Motor neuron (in vitro differentiated cells): ENCODE measurements around the gene SCEL. TPM values are rescaled to one million over a fixed set of nuclear protein-coding genes. Genes with fewer than 3 reads are reported as not detected.

Experiments used
- ATAC-seq, 8 experiments: fragments of 200-7000 bp; cut with Tn5 transposase; replicated peaks in 6 of 8; 2 replicates each; pipeline ENCODE4 v1.8.0; 2021; ENCODE audit warnings: mild to moderate bottlenecking in 8 of 8, moderate library complexity in 8 of 8
- H3K27ac ChIP-seq, 2 donors: fragments of 250-450 bp; sonication (Bioruptor Pico); 2 replicates each; pipeline ENCODE4 v1.9.0; 2021; ENCODE audit warnings: antibody characterized with exemption in 2 of 2, mild to moderate bottlenecking in 2 of 2, moderate library complexity in 1 of 2
- H3K4me1 ChIP-seq, 2 donors: fragments of 250-450 bp; sonication (Bioruptor Pico); replicated peaks in 1 of 2; 2 replicates each; pipeline ENCODE4 v1.6.1; 2021; ENCODE audit warnings: antibody characterized with exemption in 2 of 2, mild to moderate bottlenecking in 2 of 2, moderate library complexity in 1 of 2
- H3K4me3 ChIP-seq, 5 donors: fragments of 250-450 bp; sonication (Bioruptor Pico); 2 replicates each; pipeline ENCODE4 v1.9.0; 2021; ENCODE audit warnings: antibody characterized with exemption in 5 of 5, mild to moderate bottlenecking in 5 of 5, moderate library complexity in 4 of 5
- WGBS, 10 experiments: fragments of 450-650 bp; shearing (Covaris generic); methylation state at CpG; one replicate each; pipeline ENCODE4 v1.0.0; 2022; 5-methylcytosine and 5-hydroxymethylcytosine counted together
- in situ Hi-C, 9 experiments: fragments of 400-800 bp; cut with MboI; loops; one replicate each; pipeline ENCODE4 v1.15.0; 2021; ENCODE audit warnings: low sequenced_read_pairs in 9 of 9, low pct_unique_long_range_greater_than_20kb in 2 of 9; ENCODE audit not compliant: unreplicated experiment in 9 of 9
- total RNA-seq, 8 experiments: library from RNA; unstranded; fragments of 300-600 nt; gene quantifications; 2 replicates each; pipeline versions ENCODE4 v1.2.3 to v1.2.4, GENCODE V29; 2022

The SCEL gene
- total RNA-seq, 8 experiments from 2014 or later: 0.14 to 0.43 (median 0.21) TPM; not detected in 2

DNA sequence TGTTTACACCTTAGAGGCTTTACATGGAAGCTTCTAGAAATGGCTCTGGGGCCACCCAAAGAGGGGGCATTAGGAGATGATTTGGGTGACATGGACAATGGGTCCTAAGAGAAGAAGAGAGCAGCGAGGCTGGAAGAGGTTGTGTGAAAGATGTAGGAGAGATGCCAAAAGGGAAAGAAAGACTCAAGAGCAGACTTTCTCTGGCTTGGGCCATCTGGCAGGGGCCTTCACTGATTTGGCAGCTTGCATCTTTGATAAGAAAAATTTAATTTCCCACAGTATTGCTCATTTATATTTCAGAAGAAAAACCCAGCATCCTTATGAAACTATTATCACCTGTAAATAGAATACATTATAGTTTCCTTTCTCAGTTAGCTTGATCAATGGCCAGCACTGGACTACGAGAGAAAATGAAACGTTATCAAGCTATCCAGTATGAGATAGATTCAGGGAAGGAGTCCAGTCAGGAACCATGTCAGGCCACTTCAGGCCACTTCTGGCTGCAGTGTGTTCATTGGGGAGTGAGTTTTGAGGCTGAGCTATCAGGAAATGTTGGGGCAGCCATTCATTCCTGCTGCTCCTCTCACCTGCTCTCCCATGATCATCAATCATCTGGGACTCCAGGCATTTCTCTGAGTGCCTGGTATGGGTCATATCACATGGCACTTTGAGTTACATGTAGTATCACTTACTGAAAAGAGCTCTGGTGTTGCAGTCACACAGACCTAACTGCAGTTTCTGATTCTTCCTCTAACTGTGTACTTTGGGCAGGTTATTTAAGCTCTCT, 10.3 kb downstream of the SCEL start:
- no peak overlapping the region for H3K4me3 ChIP-seq
- no peak for ATAC-seq
- no peak overlapping the region for H3K27ac ChIP-seq
- 20 to 100% (median 71%) methylated on average over 1 to 3 of the region's 3 CpGs; no CpG with 5 or more reads in 2 of the 10 experiments for WGBS, 10 experiments
- H3K4me1 ChIP-seq: no peaks in the 10 kb centered on the region
- in situ Hi-C loops: no loop called here

DNA sequence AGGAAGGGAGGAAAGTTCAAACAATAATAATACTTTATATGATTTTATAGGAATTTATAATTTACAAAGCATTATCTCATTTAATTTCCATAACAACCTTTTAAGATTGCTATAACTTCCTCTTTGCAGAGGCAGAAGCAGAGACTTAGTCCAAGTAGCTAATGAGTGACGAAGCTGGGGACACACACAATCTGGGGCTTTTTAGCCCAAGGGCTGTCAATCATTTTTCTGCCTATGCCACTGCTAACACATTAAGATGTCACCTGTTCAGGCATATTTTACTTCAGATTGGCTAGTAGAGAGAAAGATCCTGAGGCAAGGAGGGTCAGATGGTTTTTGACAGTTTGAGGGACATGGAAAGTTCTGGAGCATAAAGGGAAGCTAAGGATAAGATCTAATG, 12.6 kb downstream of the SCEL start:
- ATAC-seq: no peak
- H3K4me1 ChIP-seq: no peaks in the 10 kb centered on the region
- in situ Hi-C loops: no loop called here
- 0 to 100% (median 81%) methylated on average over 1 of the region's 1 CpG; no CpG with 5 or more reads in 4 of the 10 experiments for WGBS, 10 experiments
- H3K27ac ChIP-seq: no peak overlapping the region
- no peak overlapping the region for H3K4me3 ChIP-seq

DNA sequence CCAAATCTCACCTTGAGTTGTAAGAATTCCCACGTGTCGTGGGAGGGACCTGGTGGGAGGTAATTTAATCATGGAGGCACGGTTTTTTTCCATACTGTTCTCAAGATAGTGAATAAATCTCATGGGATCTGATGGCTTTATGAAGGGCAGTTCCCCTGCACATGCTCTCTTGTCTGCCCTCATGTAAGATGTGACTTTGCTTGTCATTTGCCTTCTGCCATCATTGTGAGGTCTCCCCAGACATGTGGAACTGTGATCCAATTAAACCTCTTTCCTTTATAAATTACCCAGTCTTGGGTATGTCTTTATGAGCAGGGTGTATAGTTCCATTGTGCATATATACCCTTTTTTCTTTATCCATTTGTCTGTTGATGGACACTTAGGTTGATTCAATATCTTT, 13.1 kb downstream of the SCEL start:
- WGBS, 10 experiments: 10 to 100% (median 83%) methylated on average over 1 to 3 of the region's 3 CpGs; no CpG with 5 or more reads in 4 of the 10 experiments
- H3K4me3 ChIP-seq: no peak overlapping the region
- in situ Hi-C loops: no loop called here
- no peak overlapping the region for H3K27ac ChIP-seq
- no peak for ATAC-seq
- H3K4me1 ChIP-seq: no peaks in the 10 kb centered on the region

DNA sequence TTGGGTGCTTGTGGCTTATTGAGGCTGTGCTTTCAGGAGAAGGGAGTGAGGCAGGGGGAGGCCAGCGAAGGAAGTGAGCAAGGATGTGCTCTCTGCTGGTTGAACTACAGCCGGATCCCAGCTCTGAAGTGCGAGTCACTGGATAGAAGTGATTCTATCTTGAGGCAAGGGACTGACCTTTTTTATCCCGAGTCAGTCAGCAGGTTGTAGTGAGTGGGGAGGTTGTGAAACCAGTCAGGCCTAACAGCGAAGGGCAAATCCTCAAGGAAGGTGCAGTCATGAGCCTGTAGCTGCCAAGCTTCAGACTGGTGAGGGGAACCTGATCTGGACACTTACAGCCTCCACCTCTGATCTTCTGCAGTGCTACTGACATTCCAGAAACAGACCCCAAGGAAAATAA, 18.6 kb downstream of the SCEL start:
- H3K4me1 ChIP-seq: no peaks in the 10 kb centered on the region
- ATAC-seq: no peak
- in situ Hi-C loops: no loop called here
- H3K27ac ChIP-seq: no peak overlapping the region
- WGBS, 10 experiments: 32 to 86% (median 75%) methylated on average over 1 to 5 of the region's 5 CpGs; no CpG with 5 or more reads in 2 of the 10 experiments
- H3K4me3 ChIP-seq: no peak overlapping the region

DNA sequence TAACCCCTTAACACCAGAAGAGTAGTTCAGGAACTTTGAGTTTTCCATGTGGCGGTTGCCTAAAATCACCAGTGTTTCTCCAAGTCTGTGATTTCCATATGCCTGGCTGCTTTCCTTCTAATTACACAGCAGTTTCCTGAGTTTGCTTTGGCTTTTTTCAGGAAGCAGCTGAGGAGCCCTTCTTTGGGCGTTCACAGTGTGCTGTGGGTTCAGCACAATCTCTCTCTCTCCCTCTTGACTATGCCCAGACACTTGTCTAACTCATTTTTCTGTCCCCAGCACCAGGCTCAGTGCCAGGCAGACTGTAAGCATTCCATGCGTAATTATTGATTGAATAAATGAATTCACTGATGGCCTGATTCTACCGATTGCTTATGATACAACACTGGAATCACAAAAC, 19.7 kb downstream of the SCEL start:
- in situ Hi-C loops: no loop called here
- Histone ChIP-seq H3K4me3 (no peak overlapping the region), H3K27ac (no peak overlapping the region), H3K4me1 (no peaks in the 10 kb centered on the region)
- ATAC-seq: peak in 2 of 8 experiments; percentile 32 to 50
- WGBS, 10 experiments: 17 to 100% (median 81%) methylated on average over 1 to 4 of the region's 4 CpGs; no CpG with 5 or more reads in 1 of the 10 experiments

DNA sequence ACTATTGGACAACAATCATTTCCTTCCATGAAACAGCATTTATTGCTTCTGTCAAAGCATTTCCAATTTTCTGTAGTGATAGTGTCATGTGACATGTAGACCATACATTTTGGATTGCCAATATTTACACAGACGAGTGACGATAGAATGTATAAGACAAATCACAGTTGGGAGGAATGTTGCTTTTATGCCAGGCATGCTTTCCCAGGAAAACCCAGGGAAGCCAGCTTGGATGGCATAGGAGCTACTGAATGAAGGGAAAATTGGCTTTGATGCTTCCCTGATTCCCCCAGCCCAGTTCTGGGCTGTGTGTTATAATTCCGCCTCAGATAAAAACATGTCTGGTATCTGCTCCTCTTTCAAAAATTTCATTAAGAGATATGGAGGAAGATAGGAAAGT, 22.5 kb downstream of the SCEL start:
- H3K4me1 ChIP-seq: no peaks in the 10 kb centered on the region
- in situ Hi-C loops: no loop called here
- H3K27ac ChIP-seq: no peak overlapping the region
- no peak overlapping the region for H3K4me3 ChIP-seq
- ATAC-seq: no peak
- WGBS, 10 experiments: 37 to 100% (median 87%) methylated on average over 1 to 3 of the region's 3 CpGs; no CpG with 5 or more reads in 2 of the 10 experiments

DNA sequence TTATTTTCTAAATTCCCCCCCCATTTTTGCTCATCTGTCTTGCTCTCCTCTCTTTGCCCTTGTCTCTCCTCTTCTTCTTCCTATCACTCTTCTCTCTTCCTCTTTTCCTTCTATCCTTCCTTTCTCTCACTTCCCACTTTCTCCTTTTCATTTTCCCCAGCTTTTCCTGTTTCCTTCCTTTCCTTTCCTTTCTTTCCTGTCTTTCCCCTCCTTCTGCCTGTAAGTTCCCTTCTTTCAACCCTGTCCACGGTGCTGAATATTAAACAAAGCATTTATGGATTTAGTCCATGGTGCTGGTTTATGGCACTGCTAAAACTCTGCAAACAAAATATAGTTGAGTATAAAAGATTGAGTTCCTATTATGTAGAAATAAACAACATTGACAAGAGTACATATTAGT, 27.6 kb downstream of the SCEL start:
- Histone ChIP-seq H3K4me3 (no peak overlapping the region), H3K27ac (no peak overlapping the region), H3K4me1 (no peaks in the 10 kb centered on the region)
- in situ Hi-C loops: no loop called here
- ATAC-seq: peak in 1 of 8 experiments; percentile 65
- WGBS, 10 experiments: 0 to 79% (median 39%) methylated on average over 1 of the region's 1 CpG; no CpG with 5 or more reads in 1 of the 10 experiments

DNA sequence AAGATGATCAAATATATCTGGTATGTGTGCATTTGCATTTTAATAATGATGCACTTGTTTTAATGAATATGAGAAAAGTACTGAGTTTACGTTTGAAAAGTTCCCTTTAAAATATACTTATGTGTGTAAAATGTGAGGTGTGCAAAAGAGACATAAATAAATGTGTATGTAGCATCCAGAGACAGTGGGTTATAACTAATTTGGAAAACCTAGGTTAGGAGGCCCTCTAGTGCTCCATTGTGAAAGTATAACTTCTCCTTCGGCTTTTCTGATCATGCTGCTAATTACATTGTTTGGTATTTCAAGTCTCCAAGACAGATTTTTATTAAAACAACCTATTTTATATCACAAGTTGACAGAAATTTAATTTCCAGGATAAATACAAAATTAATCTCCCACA, 30.1 kb downstream of the SCEL start:
- H3K4me3 ChIP-seq: no peak overlapping the region
- in situ Hi-C loops: no loop called here
- WGBS, 10 experiments: 0 to 44% (median 16%) methylated on average over 1 to 2 of the region's 2 CpGs
- no peaks in the 10 kb centered on the region for H3K4me1 ChIP-seq
- peak in 5 of 8 experiments; percentile 44 to 62 (median 53) for ATAC-seq
- H3K27ac ChIP-seq: no peak overlapping the region

DNA sequence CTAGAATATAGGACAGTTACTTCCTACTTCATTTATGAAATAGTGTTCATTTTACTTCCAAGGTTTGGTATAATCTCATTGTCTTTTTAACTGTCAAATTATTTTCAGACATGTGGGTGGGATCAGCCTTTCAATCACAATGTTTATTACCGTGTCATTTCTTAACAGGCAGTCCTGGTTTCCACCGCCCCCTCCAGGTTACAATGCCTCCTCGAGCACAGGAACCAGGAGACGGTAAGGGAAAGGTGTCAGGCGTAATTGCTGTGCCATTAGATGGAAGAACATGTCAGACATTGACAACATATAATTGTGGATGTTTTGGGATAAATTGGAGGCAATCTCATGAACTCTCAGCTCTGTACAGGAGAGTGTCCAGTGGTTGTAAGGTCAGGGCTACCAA, 36.5 kb downstream of the SCEL start:
- 36 to 91% (median 72%) methylated on average over 2 to 5 of the region's 5 CpGs; no CpG with 5 or more reads in 2 of the 10 experiments for WGBS, 10 experiments
- in situ Hi-C loops: no loop called here
- no peak for ATAC-seq

DNA sequence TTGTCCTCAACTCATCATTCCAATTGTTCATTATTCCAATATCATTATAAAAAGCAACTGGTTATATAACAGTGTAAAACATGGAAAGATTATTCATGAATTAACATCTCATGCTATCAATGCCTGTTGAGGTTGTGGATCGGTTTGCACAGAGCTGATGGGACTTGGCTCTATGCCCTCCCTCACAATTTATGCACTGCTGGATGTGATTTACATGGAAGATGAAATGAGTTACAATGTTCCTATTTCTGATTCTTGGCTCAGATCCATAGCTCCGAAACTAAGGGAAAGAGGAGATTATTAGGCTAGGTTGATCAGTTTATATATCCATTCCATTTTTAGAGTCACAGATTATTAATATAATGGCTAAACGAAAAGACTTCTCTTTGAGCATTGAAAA, 38.6 kb downstream of the SCEL start:
- Histone ChIP-seq H3K4me3 (no peak overlapping the region), H3K27ac (no peak overlapping the region), H3K4me1 (no peaks in the 10 kb centered on the region)
- ATAC-seq: no peak
- 0 to 89% (median 65%) methylated on average over 1 to 3 of the region's 3 CpGs for WGBS, 10 experiments
- in situ Hi-C loops: no loop called here

More for the DNA sequence above, 36.5 kb downstream of the SCEL start:
- no peak overlapping the region for H3K27ac ChIP-seq
- no peak overlapping the region for H3K4me3 ChIP-seq
- H3K4me1 ChIP-seq: no peaks in the 10 kb centered on the region

DNA sequence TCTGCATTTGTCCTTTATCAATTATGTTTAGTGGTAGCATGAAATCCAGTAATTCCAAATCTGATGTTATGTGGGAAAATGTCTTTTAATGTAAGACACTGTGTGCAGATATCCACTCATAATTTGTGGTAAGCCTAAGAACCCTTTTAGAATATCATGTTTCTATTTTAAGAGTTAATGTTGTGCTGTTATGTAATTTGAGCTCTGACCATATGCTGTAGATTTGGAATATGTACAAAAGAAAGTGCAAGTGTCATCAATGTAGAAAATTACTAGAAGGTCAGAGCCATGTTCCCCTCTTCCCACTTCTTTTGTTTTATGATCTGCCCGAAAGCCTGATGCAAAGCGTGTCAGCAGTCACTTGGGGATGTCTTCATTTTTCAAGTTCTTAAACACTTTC, 44.5 kb downstream of the SCEL start:
- peak in 2 of 8 experiments; percentile 46 to 78 for ATAC-seq
- Histone ChIP-seq H3K27ac (no peak overlapping the region), H3K4me1 (peaks cover 5 to 12% of the 10 kb centered on the region in 2 donors), H3K4me3 (no peak overlapping the region)
- in situ Hi-C loops: loop anchor here in 2 of 9 experiments (25.0 kb wide), 1 partner anchor 182 kb away; no protein-coding TSS in a partner anchor
- WGBS, 10 experiments: 0 to 100% (median 89%) methylated on average over 1 to 2 of the region's 2 CpGs; no CpG with 5 or more reads in 1 of the 10 experiments

DNA sequence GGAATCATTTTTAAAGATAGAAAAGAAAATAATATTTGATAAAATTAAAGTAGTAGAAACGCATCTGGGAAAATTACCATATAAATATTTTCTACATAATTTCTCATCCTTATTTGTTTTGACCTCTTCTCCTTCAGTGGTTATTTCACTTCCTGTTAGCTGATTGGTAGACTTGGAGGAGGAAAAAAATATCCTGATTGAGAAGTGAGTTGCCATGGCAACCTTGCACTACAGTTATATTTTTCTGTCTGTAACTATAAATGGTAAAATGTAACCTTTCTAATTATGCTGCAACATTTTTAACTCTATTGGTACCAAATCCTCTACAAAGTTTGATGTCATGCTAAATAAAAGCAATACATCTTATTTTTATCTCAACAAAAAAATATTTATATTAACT, 45.2 kb downstream of the SCEL start:
- peak in 1 of 8 experiments; percentile 35 for ATAC-seq
- no peak overlapping the region for H3K4me3 ChIP-seq
- in situ Hi-C loops: loop anchor here in 2 of 9 experiments (25.0 kb wide), 1 partner anchor 182 kb away; no protein-coding TSS in a partner anchor
- H3K27ac ChIP-seq: no peak overlapping the region
- whole genome bisulfite sequencing, 10 experiments: 44 to 100% (median 89%) methylated on average over 1 of the region's 1 CpG
- H3K4me1 ChIP-seq: peaks cover 5 to 12% of the 10 kb centered on the region in 2 donors

DNA sequence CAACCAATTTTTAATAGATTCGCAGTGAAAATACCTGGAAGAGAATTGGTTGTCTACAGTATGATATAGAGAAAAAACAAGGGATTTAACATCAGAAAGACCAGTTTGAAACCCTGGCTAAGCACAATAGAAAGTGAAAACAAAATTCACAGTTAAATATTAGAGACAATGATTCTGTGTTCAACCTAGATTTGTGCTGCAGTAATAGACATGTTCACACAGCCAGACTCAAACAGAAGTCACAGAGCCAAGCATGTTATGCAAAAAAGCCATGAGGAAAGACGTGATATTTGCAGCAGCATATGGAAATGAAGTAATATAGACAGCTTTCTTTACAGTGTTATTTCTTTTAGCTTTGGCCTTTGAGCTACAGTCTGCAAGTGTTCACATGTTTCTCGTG, 48.1 kb downstream of the SCEL start:
- ATAC-seq: no peak
- 0 to 100% (median 68%) methylated on average over 1 to 3 of the region's 3 CpGs for WGBS, 10 experiments
- in situ Hi-C loops: loop anchor here in 2 of 9 experiments (25.0 kb wide), 1 partner anchor 179 kb away; no protein-coding TSS in a partner anchor
- Histone ChIP-seq H3K27ac (no peak overlapping the region), H3K4me1 (peaks cover 5 to 12% of the 10 kb centered on the region in 2 donors), H3K4me3 (no peak overlapping the region)
